Myocyte (in vitro differentiated cells): Measurements from ENCODE around the gene OIT3. TPM values are rescaled to one million over a fixed set of nuclear protein-coding genes. Genes with fewer than 3 reads are reported as not detected.
A peak's percentile ranks its signal among the peaks of the same experiment; 100 is the strongest.

Experiments used
- DNase-seq: peaks from one replicate; pipeline ENCODE4 v3.0.0-alpha.2; 2012; ENCODE audit warnings: low read depth
- total RNA-seq: library from RNA; depleted of rRNA; stranded (reverse); fragments of >200 nt; gene quantifications from 2 replicates; pipeline ENCODE4 v1.2.3, GENCODE V29; 2014

The OIT3 gene
- total RNA-seq, 1 donor from 2014 or later = 0.51 TPM

- DNase-seq = no peak
Observed at GRCh38 chr10:72951760-72952159, 58.2 kb downstream of the OIT3 start.

GRCh38 chr10:72952189-72952588, 58.6 kb downstream of the OIT3 start:
- no peak for DNase-seq

- no peak for DNase-seq
Observed at GRCh38 chr10:72952642-72953158, 59.2 kb downstream of the OIT3 start.

- peak; percentile 58 for DNase-seq
Observed at GRCh38 chr10:72953687-72954086, 60.1 kb downstream of the OIT3 start.

- DNase-seq = no peak
Observed at GRCh38 chr10:72954230-72954595, 60.7 kb downstream of the OIT3 start.

- DNase-seq = no peak
Observed at GRCh38 chr10:72954596-72955554, 61.3 kb downstream of the OIT3 start, which contains the start of gene PLA2G12B. Gene PLA2G12B, minus strand, starts transcription at chr10:72954806. Its CDS starts 121 bp downstream, at chr10:72954685.

- DNase-seq = no peak
Observed at GRCh38 chr10:72956001-72956400, 62.5 kb downstream of the OIT3 start.

- no peak for DNase-seq
Observed at GRCh38 chr10:72976886-72977285, 83.3 kb downstream of the OIT3 start.

GRCh38 chr10:72979709-72980108, 86.2 kb downstream of the OIT3 start:
- DNase-seq = no peak

GRCh38 chr10:72980348-72980747, 86.8 kb downstream of the OIT3 start:
- peak; percentile 22 for DNase-seq

- no peak for DNase-seq
Observed at GRCh38 chr10:72981028-72981881, 87.7 kb downstream of the OIT3 start.

GRCh38 chr10:72981882-72982529, 88.5 kb downstream of the OIT3 start:
- peak; percentile 18 for DNase-seq

Other genes with a start within 250 kb of the OIT3 start
- 83.5 and 160 TPM in 2 replicates for gene MCU, start 201.6 kb upstream of the OIT3 start, total RNA-seq
- gene PLA2G12B, start 61.1 kb downstream of the OIT3 start, total RNA-seq = not detected in 2 replicates
- gene P4HA1, start 203.1 kb downstream of the OIT3 start, total RNA-seq = 134 and 179 TPM in 2 replicates
- 2.6 and 4.6 TPM in 2 replicates for gene NUDT13, start 216.7 kb downstream of the OIT3 start, total RNA-seq